H1 (cell line): Measurements from ENCODE around the gene PLXNA4. TPM values are rescaled to one million over a fixed set of nuclear protein-coding genes. Genes with fewer than 3 reads are reported as not detected.
"Not testable (repeated sequence)": the region's sequence is repeated elsewhere in the genome, so short reads cannot be mapped to it uniquely, and the experiment has no call there.

ENCODE experiments used
- CTCF ChIA-PET: fragments of 300-600 bp; sonication (Branson Sonifier 250); formaldehyde crosslinking; loops from one replicate; lab custom pipeline; 2021; ENCODE audit not compliant: partially characterized antibody; lab: Charles Lee
- POLR2A ChIA-PET: fragments of 300-600 bp; sonication (Branson Sonifier 250); formaldehyde crosslinking; loops from one replicate; lab custom pipeline; 2021; ENCODE audit warnings: inconsistent platforms; ENCODE audit not compliant: partially characterized antibody; lab: Charles Lee
- DNase-seq, 2 experiments: peaks; one replicate each; pipeline versions ENCODE4 v3.0.0 to v3.0.0-alpha.2; 2010 to 2022; ENCODE audit warnings: low spot score in 2 of 2, low read depth in 1 of 2, mixed read lengths in 1 of 2
- FAIRE-seq: peaks from 2 replicates; lab custom pipeline; 2011; peaks lifted over from hg19 to GRCh38; lab: Jason Lieb, UNC
- H2AFZ ChIP-seq: 2 replicates; pipeline ENCODE4 v1.8.1; 2012; ENCODE audit warnings: low read length, inconsistent platforms
- H2AK5ac ChIP-seq: 2 replicates; pipeline ENCODE4 v1.6.1; 2013; ENCODE audit warnings: low read depth, low read length
- H2BK120ac ChIP-seq: replicated peaks from 2 replicates; pipeline ENCODE3; 2013; ENCODE audit warnings: low read depth, low read length, inconsistent platforms
- H2BK12ac ChIP-seq: 2 replicates; pipeline ENCODE4 v1.6.1; 2013; ENCODE audit warnings: low read depth, low read length
- H2BK15ac ChIP-seq: 2 replicates; pipeline ENCODE4 v1.6.1; 2013; ENCODE audit warnings: low read length
- H2BK20ac ChIP-seq: 2 replicates; pipeline ENCODE4 v1.6.1; 2013; ENCODE audit warnings: low read length
- H2BK5ac ChIP-seq: 2 replicates; pipeline ENCODE4 v1.6.1; 2013; ENCODE audit warnings: low read depth, low read length
- H3K14ac ChIP-seq: 2 replicates; pipeline ENCODE4 v1.6.1; 2013; ENCODE audit warnings: inconsistent platforms; ENCODE audit not compliant: insufficient read length
- H3K18ac ChIP-seq: 2 replicates; pipeline ENCODE4 v1.6.1; 2013; ENCODE audit warnings: low read length; ENCODE audit errors: extremely low read depth
- H3K23ac ChIP-seq: 2 replicates; pipeline ENCODE4 v1.6.1; 2013; ENCODE audit warnings: inconsistent platforms; ENCODE audit not compliant: insufficient read length
- H3K23me2 ChIP-seq: 2 replicates; pipeline ENCODE4 v1.6.1; 2013; ENCODE audit warnings: low read depth, low read length
- H3K27ac ChIP-seq: 2 replicates; pipeline ENCODE4 v1.6.1; 2011; ENCODE audit warnings: low read depth, low read length, inconsistent platforms
- H3K27me3 ChIP-seq, 4 experiments: replicated peaks in 1 of 4; 1 replicate in 1 of 4; 2 replicates in 3 of 4; pipeline versions ENCODE4 v1.6.1 to v1.8.1; 2011 to 2013; ENCODE audit warnings: low read length in 3 of 4, mild to moderate bottlenecking in 3 of 4, inconsistent platforms in 2 of 4, mixed read lengths in 2 of 4, moderate library complexity in 1 of 4; ENCODE audit not compliant: control insufficient read depth in 3 of 4, insufficient read depth in 3 of 4; ENCODE audit errors: extremely low read depth in 1 of 4
- H3K36me3 ChIP-seq, 4 experiments: 2 replicates each; pipeline versions ENCODE4 v1.6.1 to v1.8.1; 2011 to 2013; ENCODE audit warnings: mild to moderate bottlenecking in 4 of 4, low read length in 3 of 4, moderate library complexity in 2 of 4, control low read depth in 1 of 4, inconsistent platforms in 1 of 4; ENCODE audit not compliant: insufficient read depth in 4 of 4, control insufficient read depth in 2 of 4
- H3K4ac ChIP-seq: replicated peaks from 2 replicates; pipeline ENCODE3; 2013; ENCODE audit warnings: low read length, low read depth, mixed read lengths, inconsistent platforms; ENCODE audit not compliant: insufficient read length
- H3K4me1 ChIP-seq, 4 experiments: replicated peaks in 1 of 4; 1 replicate in 1 of 4; 2 replicates in 3 of 4; pipeline versions ENCODE4 v1.6.1 to v1.8.1; 2011 to 2013; ENCODE audit warnings: low read length in 3 of 4, inconsistent platforms in 2 of 4, mixed read lengths in 1 of 4; ENCODE audit not compliant: insufficient read depth in 4 of 4, control insufficient read depth in 3 of 4
- H3K4me2 ChIP-seq, 2 experiments: 2 replicates each; pipeline versions ENCODE4 v1.6.1 to v1.8.1; 2011 to 2013; ENCODE audit warnings: low read depth in 2 of 2, low read length in 2 of 2, control low read depth in 1 of 2, inconsistent platforms in 1 of 2, mild to moderate bottlenecking in 1 of 2; ENCODE audit not compliant: insufficient read depth in 1 of 2
- H3K4me3 ChIP-seq, 4 experiments: fragments of 200-600, 300-600 bp in 1 of 4; sonication (generic), shearing (Covaris generic), sonication (Bioruptor Twin) in 1 of 4; 2 replicates each; pipeline versions ENCODE4 v1.5.1 to v1.8.1; 2011 to 2016; ENCODE audit warnings: low read length in 4 of 4, low read depth in 3 of 4, control low read depth in 2 of 4, inconsistent platforms in 2 of 4, mild to moderate bottlenecking in 2 of 4, mixed read lengths in 1 of 4, moderate library complexity in 1 of 4; ENCODE audit not compliant: insufficient read depth in 2 of 4; ENCODE audit errors: extremely low read depth in 1 of 4
- H3K56ac ChIP-seq: replicated peaks from 2 replicates; pipeline ENCODE3; 2013; ENCODE audit warnings: low read depth, mild to moderate bottlenecking, mixed read lengths, low read length, inconsistent platforms; ENCODE audit not compliant: insufficient read length
- H3K79me1 ChIP-seq: 2 replicates; pipeline ENCODE4 v1.6.1; 2013; ENCODE audit warnings: low read depth, low read length, control low read depth
- H3K79me2 ChIP-seq, 2 experiments: 2 replicates each; pipeline versions ENCODE4 v1.6.1 to v1.8.1; 2012 to 2013; ENCODE audit warnings: low read length in 2 of 2, mild to moderate bottlenecking in 2 of 2, inconsistent platforms in 1 of 2; ENCODE audit not compliant: insufficient read depth in 2 of 2, control insufficient read depth in 1 of 2
- H3K9ac ChIP-seq, 4 experiments: replicated peaks in 1 of 4; 1 replicate in 1 of 4; 2 replicates in 3 of 4; pipeline versions ENCODE4 v1.6.1 to v1.8.1; 2011 to 2013; ENCODE audit warnings: low read depth in 3 of 4, low read length in 3 of 4, control low read depth in 2 of 4, mild to moderate bottlenecking in 2 of 4, moderate library complexity in 2 of 4, inconsistent platforms in 1 of 4; ENCODE audit errors: extremely low read depth in 1 of 4
- H3K9me3 ChIP-seq, 2 experiments: 2 replicates each; pipeline versions ENCODE4 v1.6.1 to v1.8.1; 2012 to 2013; ENCODE audit warnings: mild to moderate bottlenecking in 2 of 2, moderate library complexity in 2 of 2, control low read depth in 1 of 2, inconsistent platforms in 1 of 2, low read depth in 1 of 2, low read length in 1 of 2, mixed read lengths in 1 of 2; ENCODE audit not compliant: insufficient read depth in 2 of 2
- H4K20me1 ChIP-seq, 2 experiments: replicated peaks in 1 of 2; 2 replicates each; pipeline versions ENCODE3 to v1.8.1; 2011 to 2013; ENCODE audit warnings: inconsistent platforms in 2 of 2, low read length in 2 of 2, mild to moderate bottlenecking in 1 of 2; ENCODE audit not compliant: insufficient read depth in 2 of 2, control insufficient read depth in 1 of 2
- H4K5ac ChIP-seq: 2 replicates; pipeline ENCODE4 v1.6.1; 2013; ENCODE audit warnings: low read length, low read depth, mixed read lengths, inconsistent platforms; ENCODE audit not compliant: insufficient read length
- H4K8ac ChIP-seq: 2 replicates; pipeline ENCODE4 v1.8.0; 2013; ENCODE audit warnings: mild to moderate bottlenecking, moderate library complexity, low read length, inconsistent platforms; ENCODE audit not compliant: insufficient read depth; ENCODE audit errors: extremely low read depth
- H4K91ac ChIP-seq: replicated peaks from 2 replicates; pipeline ENCODE3; 2013; ENCODE audit warnings: low read length, mixed read lengths, inconsistent platforms; ENCODE audit not compliant: insufficient read length
- KDM1A ChIP-seq: fragments of 200-600, 300-600 bp; sonication (generic); IDR thresholded peaks from 2 replicates; pipeline ENCODE4 v1.7.1; 2016; ENCODE audit warnings: mild to moderate bottlenecking, low read length, borderline replicate concordance
- MAFK ChIP-seq: IDR thresholded peaks from 2 replicates; pipeline ENCODE4 v1.6.1; 2012; ENCODE audit warnings: low read depth, mild to moderate bottlenecking, improper control_type of control experiment, low read length
- POLR2A ChIP-seq, 2 experiments: IDR thresholded peaks; 1 replicate in 1 of 2; 2 replicates in 1 of 2; pipeline ENCODE4 v1.6.1; 2011; ENCODE audit warnings: low read depth in 2 of 2, low read length in 2 of 2, mild to moderate bottlenecking in 2 of 2; ENCODE audit errors: control extremely low read depth in 1 of 2
- TEAD4 ChIP-seq: IDR thresholded peaks from 2 replicates; pipeline ENCODE4 v1.6.1; 2012; ENCODE audit warnings: low read depth, low read length, inconsistent platforms, mixed read lengths
- WGBS, 2 experiments: shearing (Covaris generic) in 1 of 2; methylation state at CpG; one replicate each; pipeline versions ENCODE4 v1.1.6 to v1.1.7; 2013 to 2015; ENCODE audit warnings: low lambda C conversion rate in 2 of 2, mixed read lengths in 2 of 2, inconsistent platforms in 1 of 2, low coverage in 1 of 2, missing lambda C conversion rate in 1 of 2; ENCODE audit not compliant: insufficient replicate concordance in 2 of 2, insufficient coverage in 1 of 2, insufficient read length in 1 of 2; ENCODE audit errors: extremely low coverage in 1 of 2, missing lambda C conversion rate in 1 of 2; 5-methylcytosine and 5-hydroxymethylcytosine counted together
- polyA plus RNA-seq, 7 experiments: library from polyadenylated mRNA; depleted of rRNA in 3 of 7; stranded (reverse) in 5 of 7; unstranded in 2 of 7; fragments of >200 nt in 5 of 7; fragments of 200-250 nt in 2 of 7; gene quantifications; 1 replicate in 5 of 7; 2 replicates in 1 of 7; 4 replicates in 1 of 7; pipeline versions ENCODE4 v1.2.1 to v1.2.3, GENCODE V29; 2011 to 2013; ENCODE audit warnings: missing spikeins in 2 of 7, mixed read lengths in 2 of 7
- total RNA-seq: library from RNA; stranded (reverse); fragmentation: NEBNext Ultra II Directional; extraction: Animal tissue kit (Norgen Biotek cat#: 25700); gene quantifications from 2 replicates; pipeline ENCODE4 v1.2.1, GENCODE V29; 2021
- TF ChIP-seq, protein P1 (sequence below), 3 experiments: IDR thresholded peaks; 1 replicate in 2 of 3; 2 replicates in 1 of 3; pipeline versions ENCODE4 v1.5.1 to v1.6.1; 2011; ENCODE audit warnings: low read length in 3 of 3, mild to moderate bottlenecking in 3 of 3, inconsistent platforms in 2 of 3, low read depth in 1 of 3, moderate library complexity in 1 of 3; ENCODE audit not compliant: insufficient read depth in 1 of 3; ENCODE audit errors: control extremely low read depth in 1 of 3
- TF ChIP-seq, protein P2 (sequence below): IDR thresholded peaks from 2 replicates; pipeline ENCODE4 v1.6.1; 2012; ENCODE audit warnings: inconsistent platforms

Gene PLXNA4
- total and polyA plus RNA-seq, 2 of the 8 experiments (the other 6 are each of a cell fraction or from before 2014, with no cell fraction given), result 0.76 to 0.79 TPM

DNA sequence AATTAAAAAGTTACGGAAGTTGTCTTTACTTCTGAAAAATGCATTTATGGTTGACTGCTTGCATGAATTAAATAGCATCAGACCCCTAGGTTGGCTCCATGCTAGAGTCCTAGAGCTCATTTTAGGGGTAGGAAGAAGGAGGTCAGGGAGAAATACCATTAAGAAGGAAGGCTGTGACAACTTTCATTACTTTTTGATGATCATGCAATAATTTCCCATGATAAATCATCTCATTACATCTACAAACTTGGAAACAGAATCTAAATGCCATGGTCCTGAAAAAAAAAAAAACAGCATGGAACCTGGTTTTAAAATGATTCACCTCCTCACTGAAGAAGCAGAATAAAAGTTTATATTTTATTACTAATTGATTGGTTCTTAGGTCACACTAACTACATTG lies 20.3 kb upstream of the PLXNA4 start (continued):
- TF ChIP-seq TEAD4, result no peak
- TF ChIP-seq POLR2A (IDR thresholded peaks at IDR 0.05; ENCODE audit: control extremely low read depth in 1 of 2, low read depth in 2 of 2, low read length in 2 of 2), result no peak
- TF ChIP-seq, protein P1, sequence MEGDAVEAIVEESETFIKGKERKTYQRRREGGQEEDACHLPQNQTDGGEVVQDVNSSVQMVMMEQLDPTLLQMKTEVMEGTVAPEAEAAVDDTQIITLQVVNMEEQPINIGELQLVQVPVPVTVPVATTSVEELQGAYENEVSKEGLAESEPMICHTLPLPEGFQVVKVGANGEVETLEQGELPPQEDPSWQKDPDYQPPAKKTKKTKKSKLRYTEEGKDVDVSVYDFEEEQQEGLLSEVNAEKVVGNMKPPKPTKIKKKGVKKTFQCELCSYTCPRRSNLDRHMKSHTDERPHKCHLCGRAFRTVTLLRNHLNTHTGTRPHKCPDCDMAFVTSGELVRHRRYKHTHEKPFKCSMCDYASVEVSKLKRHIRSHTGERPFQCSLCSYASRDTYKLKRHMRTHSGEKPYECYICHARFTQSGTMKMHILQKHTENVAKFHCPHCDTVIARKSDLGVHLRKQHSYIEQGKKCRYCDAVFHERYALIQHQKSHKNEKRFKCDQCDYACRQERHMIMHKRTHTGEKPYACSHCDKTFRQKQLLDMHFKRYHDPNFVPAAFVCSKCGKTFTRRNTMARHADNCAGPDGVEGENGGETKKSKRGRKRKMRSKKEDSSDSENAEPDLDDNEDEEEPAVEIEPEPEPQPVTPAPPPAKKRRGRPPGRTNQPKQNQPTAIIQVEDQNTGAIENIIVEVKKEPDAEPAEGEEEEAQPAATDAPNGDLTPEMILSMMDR (IDR thresholded peaks at IDR 0.05; ENCODE audit: control extremely low read depth in 1 of 3, insufficient read depth in 1 of 3, low read depth in 1 of 3, low read length in 3 of 3), result no peak
- TF ChIP-seq MAFK, result no peak
- TF ChIP-seq KDM1A, result no peak
- TF ChIP-seq, protein P2, sequence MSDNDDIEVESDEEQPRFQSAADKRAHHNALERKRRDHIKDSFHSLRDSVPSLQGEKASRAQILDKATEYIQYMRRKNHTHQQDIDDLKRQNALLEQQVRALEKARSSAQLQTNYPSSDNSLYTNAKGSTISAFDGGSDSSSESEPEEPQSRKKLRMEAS, result no peak

DNA sequence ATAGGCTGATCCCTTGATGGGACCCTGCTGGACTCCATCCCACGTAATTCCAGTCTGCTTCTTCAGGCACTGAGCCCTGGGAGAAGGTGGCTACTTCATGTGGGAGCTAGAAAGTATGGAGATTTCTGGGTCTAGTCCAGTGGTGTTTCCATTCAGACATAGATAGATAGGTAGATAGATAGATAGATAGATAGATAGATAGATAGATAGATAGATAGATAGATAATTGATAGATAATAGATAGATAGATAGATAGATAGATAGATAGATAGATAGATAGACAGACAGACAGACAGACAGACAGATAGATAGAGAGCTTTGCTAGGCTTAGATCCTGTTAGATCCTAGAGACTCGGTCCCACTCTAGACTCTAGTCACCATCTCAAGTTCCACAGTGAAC lies 18.5 kb upstream of the PLXNA4 start:
- H3K14ac ChIP-seq, H4K91ac ChIP-seq, DNase-seq, H3K4me1 ChIP-seq, H3K56ac ChIP-seq, H3K27me3 ChIP-seq, H2BK12ac ChIP-seq, H2AK5ac ChIP-seq, H3K79me2 ChIP-seq, H3K79me1 ChIP-seq, H3K4me3 ChIP-seq, H3K27ac ChIP-seq, H2BK15ac ChIP-seq, H4K20me1 ChIP-seq, H3K23me2 ChIP-seq, H4K5ac ChIP-seq, H2BK5ac ChIP-seq, H3K9ac ChIP-seq, H3K4ac ChIP-seq, H2BK120ac ChIP-seq, POLR2A ChIA-PET, H3K4me2 ChIP-seq, H3K23ac ChIP-seq, FAIRE-seq, H3K36me3 ChIP-seq, H4K8ac ChIP-seq, H2BK20ac ChIP-seq, H3K9me3 ChIP-seq, H3K18ac ChIP-seq, H2AFZ ChIP-seq: not testable (repeated sequence)
- CTCF ChIA-PET, result interaction anchor here (2.3 kb wide), 1 partner anchor 9 kb away, joined by 7 read pairs; no protein-coding TSS in a partner anchor
- 87% methylated on average over 2 of the region's 2 CpGs; no CpG with 5 or more reads in 1 of the 2 experiments for WGBS, 2 experiments
